GM12878 (cell line): ENCODE measurements around the gene HMGB2. TPM values are rescaled to one million over a fixed set of nuclear protein-coding genes. Genes with fewer than 3 reads are reported as not detected.

ENCODE experiments used
- BACH1 ChIP-seq: fragments of 450-650 bp; IDR thresholded peaks from 2 replicates; pipeline ENCODE4 v1.6.1; 2017; ENCODE audit warnings: mild to moderate bottlenecking, borderline replicate concordance
- BCLAF1 ChIP-seq: fragments of 450-650 bp; IDR thresholded peaks from 2 replicates; pipeline ENCODE4 v1.6.1; 2017; ENCODE audit warnings: antibody characterized with exemption, mild to moderate bottlenecking, moderate library complexity
- CHD1 ChIP-seq: IDR thresholded peaks from 2 replicates; pipeline ENCODE4 v1.6.1; 2012; ENCODE audit warnings: low read depth, low read length, improper control_type of control experiment
- ELK1 ChIP-seq: IDR thresholded peaks from 2 replicates; pipeline ENCODE4 v1.6.1; 2012; ENCODE audit warnings: low read depth, low read length, improper control_type of control experiment
- ETV6 ChIP-seq, 2 experiments: fragments of 450-650 bp in 1 of 2; IDR thresholded peaks in 1 of 2; conservative IDR thresholded peaks in 1 of 2; 2 replicates each; pipeline ENCODE4 v1.6.1; 2014; ENCODE audit warnings: antibody characterized with exemption in 1 of 2, borderline replicate concordance in 1 of 2, low read depth in 1 of 2, mild to moderate bottlenecking in 1 of 2, moderate library complexity in 1 of 2
- FOS ChIP-seq: IDR thresholded peaks from 3 replicates; pipeline ENCODE4 v1.6.1; 2011; ENCODE audit warnings: borderline replicate concordance; ENCODE audit not compliant: insufficient read length; ENCODE audit errors: extremely low read depth
- MYC ChIP-seq: IDR thresholded peaks from 2 replicates; pipeline ENCODE4 v1.6.1; 2011; ENCODE audit warnings: mild to moderate bottlenecking, low read length, moderate library complexity, inconsistent platforms; ENCODE audit not compliant: insufficient read depth, insufficient replicate concordance, insufficient read length, severe bottlenecking
- NR2C1 ChIP-seq: fragments of 450-650 bp; IDR thresholded peaks from 2 replicates; pipeline ENCODE4 v1.6.1; 2017; ENCODE audit warnings: antibody characterized with exemption, mild to moderate bottlenecking, moderate library complexity
- POLR2AphosphoS2 ChIP-seq: IDR thresholded peaks from 2 replicates; pipeline ENCODE4 v1.6.1; 2011; ENCODE audit warnings: low read depth, mild to moderate bottlenecking, low read length, improper control_type of control experiment, moderate library complexity
- PRDM15 ChIP-seq: fragments of 450-650 bp; formaldehyde crosslinking; IDR thresholded peaks from 2 replicates; pipeline ENCODE4 v1.4.0; 2020; ENCODE audit warnings: mild to moderate bottlenecking, moderate library complexity
- RAD21 ChIP-seq: IDR thresholded peaks from 2 replicates; pipeline ENCODE4 v1.6.1; 2011; ENCODE audit warnings: mild to moderate bottlenecking, low read depth, low read length, moderate library complexity; ENCODE audit not compliant: insufficient read depth
- SMARCA5 ChIP-seq: fragments of 450-650 bp; IDR thresholded peaks from 2 replicates; pipeline ENCODE4 v1.6.1; 2017; ENCODE audit warnings: mild to moderate bottlenecking
- SP1 ChIP-seq: IDR thresholded peaks from one replicate; pipeline ENCODE4 v1.6.1; 2011; ENCODE audit warnings: low read depth, low read length
- SRF ChIP-seq, 2 experiments: IDR thresholded peaks; 2 replicates each; pipeline ENCODE4 v1.6.1; 2011; ENCODE audit warnings: low read depth in 2 of 2, low read length in 2 of 2, mild to moderate bottlenecking in 1 of 2, moderate library complexity in 1 of 2
- USF2 ChIP-seq: IDR thresholded peaks from 2 replicates; pipeline ENCODE4 v1.6.1; 2011; ENCODE audit warnings: low read depth, low read length, improper control_type of control experiment, borderline replicate concordance
- polyA plus RNA-seq, 11 experiments: library from polyadenylated mRNA; depleted of rRNA in 4 of 11; unstranded in 6 of 11; stranded (reverse) in 5 of 11; fragments of >200 nt; fragmentation: Nextera tagmentation in 4 of 11; fragmentation: Illumina TruSeq in 1 of 11; extraction: Ambion mirVana in 4 of 11; extraction: Trizol in 1 of 11; gene quantifications; 1 replicate in 1 of 11; 2 replicates in 10 of 11; pipeline versions ENCODE4 v1.2.1 to v1.2.3, GENCODE V29; 2011 to 2016; ENCODE audit warnings: inconsistent platforms in 2 of 11, missing spikeins in 2 of 11, low read depth in 1 of 11
- total RNA-seq, 4 experiments: library from RNA; depleted of rRNA in 3 of 4; stranded (reverse); fragments of >200 nt in 3 of 4; fragmentation: Illumina TruSeq in 1 of 4; extraction: Trizol in 1 of 4; gene quantifications; 2 replicates each; pipeline versions ENCODE4 v1.2.1 to v1.2.3, GENCODE V29; 2013 to 2021

The HMGB2 gene
- total and polyA plus RNA-seq, 10 of the 15 experiments (the other 5 are each of a cell fraction or from before 2014, with no cell fraction given), result 260 to 961 (median 668) TPM

GRCh38 chr4:173370477-173371291 is 36.5 kb upstream of the HMGB2 start, which contains the start of gene SAP30 (continued):
- TF ChIP-seq PRDM15, result no peak
- peak; percentile 75; the same call in 1 of the 2 replicates for TF ChIP-seq BACH1
- no peak for TF ChIP-seq ETV6 (conservative IDR thresholded peaks at IDR 0.05 in 1 of 2, IDR thresholded peaks at IDR 0.05 in 1 of 2; ENCODE audit: borderline replicate concordance in 1 of 2, low read depth in 1 of 2)
- TF ChIP-seq USF2, result peak; percentile 49
- no peak for TF ChIP-seq MYC
- TF ChIP-seq POLR2AphosphoS2, result peak; percentile 68
- TF ChIP-seq CHD1, result no peak; the same call in none of the 2 replicates
- TF ChIP-seq SP1, result no peak
- no peak for TF ChIP-seq FOS
- TF ChIP-seq BCLAF1, result no peak
- 0 out of 4 replicates have a peak, but pooled peaks of 1 of the 2 experiments have one; percentile 31 for TF ChIP-seq SRF (IDR thresholded peaks at IDR 0.05; ENCODE audit: low read depth in 2 of 2, low read length in 2 of 2)
- TF ChIP-seq SMARCA5, result 0 out of 2 replicates have a peak, but pooled peaks have one; percentile 55
- peak; percentile 43 for TF ChIP-seq NR2C1
- TF ChIP-seq ELK1, result no peak
- no peak for TF ChIP-seq RAD21
